Left cardiac atrium (tissue), 4 donors: ENCODE measurements around the gene SOX1. TPM values are rescaled to one million over a fixed set of nuclear protein-coding genes. Genes with fewer than 3 reads are reported as not detected.

Experiments used
- ATAC-seq, 2 donors: fragments of 200-7000 bp; cut with Tn5 transposase; one replicate each; pipeline ENCODE4 v1.9.1; 2020; ENCODE audit warnings: mild to moderate bottlenecking in 2 of 2, moderate library complexity in 2 of 2
- DNase-seq: peaks from one replicate; pipeline ENCODE4 v3.0.0-alpha.2; 2020
- intact Hi-C, 2 donors: fragments of 100-400 bp; cut with DNase I; formaldehyde crosslinking; loops; one replicate each; pipeline versions ENCODE4 v1.14.1 to v1.15.1; 2022 to 2023
- long read RNA-seq: library from polyadenylated mRNA; unstranded; transcript quantifications from one replicate; pipeline ENCODE4 v2.0.0, GENCODE V29; 2021
- total RNA-seq, 2 donors: library from RNA; stranded (reverse); fragmentation: NEBNext Ultra II Directional; extraction: Animal tissue kit (Norgen Biotek cat#: 25700); gene quantifications; one replicate each; pipeline ENCODE4 v1.2.1, GENCODE V29; 2021
- donor health status: DM: no; HTN: yes; CAD: no.
- donor health status: DM: no; HTN: yes; CAD: no; lungs with severe emphysema.
- donor health status: DM: yes; HTN: yes; CAD: no.
- donor health status: Dilated cardiomyopathy.

The SOX1 gene
- not detected for total RNA-seq
- long read RNA-seq: 0 reads

DNA sequence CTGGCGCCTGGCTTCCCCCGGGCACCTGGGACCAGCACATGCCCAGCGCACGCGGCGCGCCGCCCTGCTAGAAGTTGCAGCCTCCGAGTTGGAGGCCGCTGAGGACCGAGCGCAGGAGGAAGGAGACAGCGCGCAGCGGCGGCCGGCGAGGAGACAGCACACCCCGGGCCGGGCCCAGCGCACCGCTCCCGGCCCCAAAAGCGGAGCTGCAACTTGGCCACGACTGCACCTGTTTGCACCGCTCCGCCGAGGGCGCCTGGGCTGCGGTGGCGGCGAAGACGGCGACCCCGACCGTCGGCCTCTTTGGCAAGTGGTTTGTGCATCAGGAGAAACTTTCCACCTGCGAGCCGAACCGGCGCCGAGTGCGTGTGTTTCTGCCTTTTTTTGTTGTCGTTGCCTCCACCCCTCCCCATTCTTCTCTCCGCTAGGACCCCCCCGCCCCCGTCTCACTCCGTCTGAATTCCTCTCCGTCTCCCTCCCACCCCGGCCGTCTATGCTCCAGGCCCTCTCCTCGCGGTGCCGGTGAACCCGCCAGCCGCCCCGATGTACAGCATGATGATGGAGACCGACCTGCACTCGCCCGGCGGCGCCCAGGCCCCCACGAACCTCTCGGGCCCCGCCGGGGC, at the start of gene SOX1:
SOX1 (plus strand) TSS at position 34 of the 626 bp plus-strand sequence; CDS start at position 544, 510 bp downstream.
- intact Hi-C loops: no loop called here
- no peak for ATAC-seq
- DNase-seq: no peak

- ATAC-seq (no peak), DNase-seq (no peak)
- intact Hi-C loops: no loop called here
Observed at GRCh38 chr13:112024577-112024976, 42.4 kb upstream of the SOX1 start.

DNA sequence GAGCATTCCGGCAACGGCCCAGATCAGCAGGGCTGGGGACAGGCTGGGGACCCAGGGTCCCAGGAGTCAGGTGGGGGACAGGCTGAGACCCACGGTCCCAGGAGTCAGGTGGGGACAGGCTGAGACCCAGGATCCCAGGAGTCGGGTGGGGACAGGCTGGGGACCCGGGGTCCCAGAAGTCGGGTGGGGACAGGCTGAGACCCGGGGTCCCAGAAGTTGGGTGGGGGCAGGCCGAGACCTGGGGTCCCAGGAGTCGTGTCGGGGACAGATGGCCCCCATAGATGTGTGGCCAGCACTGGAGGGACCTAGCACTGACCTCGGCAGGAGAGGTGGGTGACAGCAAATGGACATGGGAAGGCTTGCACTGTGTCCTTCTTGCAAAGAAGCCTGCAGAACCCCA, 39.7 kb upstream of the SOX1 start:
- intact Hi-C loops: no loop called here
- no peak for DNase-seq
- no peak for ATAC-seq

DNA sequence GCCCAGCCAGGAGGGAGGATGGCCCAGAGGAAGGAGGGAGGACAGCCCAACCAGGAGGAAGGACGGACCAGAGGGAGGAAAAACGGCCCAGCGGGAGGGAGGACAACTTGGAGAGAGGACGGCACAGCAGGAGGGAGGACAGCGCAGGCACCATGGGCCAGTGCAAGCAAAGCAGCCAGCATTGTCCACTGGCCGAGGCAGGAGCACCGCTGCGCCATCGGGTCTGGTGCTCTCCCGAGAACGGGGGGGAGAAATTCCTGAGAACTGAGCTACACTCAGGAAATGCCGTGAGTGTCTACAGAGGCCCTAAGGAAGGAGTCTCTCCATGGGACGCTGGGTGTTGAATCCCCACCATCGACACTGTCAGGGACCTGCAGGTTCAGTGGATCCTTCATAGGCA, 38.5 kb upstream of the SOX1 start:
- intact Hi-C loops: no loop called here
- DNase-seq (no peak), ATAC-seq (no peak)

GRCh38 chr13:112029143-112029542, 37.8 kb upstream of the SOX1 start:
- DNase-seq (no peak), ATAC-seq (no peak)
- intact Hi-C loops: no loop called here

- DNase-seq (peak; percentile 40), ATAC-seq (peak; percentile 15 to 76)
- intact Hi-C loops: no loop called here
Observed at GRCh38 chr13:112032186-112032993, 34.6 kb upstream of the SOX1 start.

- intact Hi-C loops: no loop called here
- ATAC-seq (peak in 1 of 2 donors; percentile 47), DNase-seq (no peak)
Observed at GRCh38 chr13:112034231-112034630, 32.7 kb upstream of the SOX1 start.

- intact Hi-C loops: no loop called here
- ATAC-seq: no peak
- DNase-seq: no peak
Observed at GRCh38 chr13:112034846-112035245, 32.1 kb upstream of the SOX1 start.

DNA sequence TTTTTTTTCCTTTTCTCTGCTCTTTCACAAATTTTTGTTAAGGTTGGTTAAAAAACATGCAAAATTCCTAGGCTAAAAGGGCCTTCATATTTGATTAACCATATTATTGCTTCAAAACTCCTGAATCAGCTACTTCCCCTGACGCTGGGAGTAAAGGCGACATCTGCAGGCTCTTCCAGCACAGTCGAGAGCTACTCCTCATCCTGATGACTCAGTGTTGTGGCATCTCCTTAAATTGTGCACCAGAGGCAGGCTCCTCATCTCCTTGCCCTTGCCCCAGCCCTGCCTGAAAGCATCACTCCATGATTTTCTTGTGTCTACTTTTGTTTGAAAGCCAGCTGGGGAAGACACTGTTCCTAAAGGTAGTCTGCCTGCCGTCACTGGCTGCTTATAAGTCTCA, 24.5 kb upstream of the SOX1 start:
- intact Hi-C loops: no loop called here
- ATAC-seq: no peak

GRCh38 chr13:112052213-112052612, 14.7 kb upstream of the SOX1 start:
- no peak for ATAC-seq
- no peak for DNase-seq
- intact Hi-C loops: no loop called here

More for the DNA sequence above, 24.5 kb upstream of the SOX1 start:
- DNase-seq: no peak

- no peak for DNase-seq
- intact Hi-C loops: no loop called here
- ATAC-seq: no peak
Observed at GRCh38 chr13:112053167-112053743, 13.7 kb upstream of the SOX1 start.

GRCh38 chr13:112053744-112054615, 13.0 kb upstream of the SOX1 start:
- intact Hi-C loops: no loop called here
- DNase-seq (no peak), ATAC-seq (no peak)

GRCh38 chr13:112054616-112055015, 12.3 kb upstream of the SOX1 start:
- DNase-seq (no peak), ATAC-seq (no peak)
- intact Hi-C loops: no loop called here

DNA sequence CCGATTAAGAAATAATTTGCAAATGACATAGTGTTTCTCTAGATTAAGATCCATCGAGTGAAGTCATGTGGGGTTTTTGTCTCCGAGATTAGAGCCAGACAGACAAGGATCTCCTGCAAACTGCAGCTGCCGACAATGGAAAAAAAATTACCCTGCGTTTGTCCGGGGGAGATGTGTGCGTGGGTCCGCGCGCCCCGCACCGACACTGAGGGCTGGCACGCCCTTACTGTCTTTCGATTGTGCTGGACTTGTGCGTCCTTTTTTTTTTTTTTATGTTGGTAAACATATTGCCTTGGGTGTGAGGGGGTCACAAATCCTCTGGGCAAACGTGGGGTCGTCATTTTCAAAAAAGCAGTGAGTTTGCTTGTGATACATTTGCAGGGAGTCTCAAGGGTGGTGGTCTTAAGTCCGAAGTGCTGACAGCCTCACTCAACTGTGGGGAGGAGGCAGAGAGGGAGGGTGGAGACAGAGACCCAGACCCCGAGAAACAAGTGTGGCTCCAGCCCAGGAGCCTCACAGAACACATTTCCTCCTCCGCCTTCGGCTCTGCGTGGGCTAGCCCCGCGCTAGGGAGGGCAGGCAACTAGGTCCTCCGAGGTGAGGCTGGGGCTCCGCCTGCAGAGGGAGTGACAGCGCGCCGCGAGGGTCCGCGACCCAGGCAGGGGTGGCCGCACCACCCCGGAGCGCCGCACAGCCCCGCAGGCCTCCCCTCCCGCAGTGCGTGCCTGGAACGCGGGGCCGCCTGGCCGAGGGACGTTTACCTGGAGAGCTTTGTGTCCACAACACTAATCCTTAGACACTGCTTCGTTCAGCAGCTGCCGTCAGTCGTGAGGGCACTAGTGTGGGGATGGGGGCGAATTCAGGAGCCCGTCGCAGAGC, 11.7 kb upstream of the SOX1 start:
- no peak for ATAC-seq
- intact Hi-C loops: no loop called here
- no peak for DNase-seq

DNA sequence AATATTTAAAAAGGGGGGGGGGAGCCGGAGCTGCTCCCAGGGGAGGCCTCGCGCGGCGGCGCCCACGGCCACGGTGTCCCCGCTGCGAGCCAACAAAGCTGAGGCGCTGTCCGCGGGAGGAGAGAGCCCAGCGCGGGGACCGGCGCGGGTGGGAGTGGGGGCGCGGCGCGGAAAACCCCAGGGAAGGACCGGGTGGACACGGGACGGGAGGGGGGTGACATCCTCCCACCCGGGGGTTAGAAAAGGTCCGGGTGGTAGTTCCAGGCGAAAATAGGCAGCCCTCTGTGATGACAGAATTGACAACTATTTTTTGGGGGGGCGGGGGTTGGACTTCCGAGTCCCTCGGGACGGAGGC, 11.1 kb upstream of the SOX1 start:
- DNase-seq (no peak), ATAC-seq (no peak)
- intact Hi-C loops: no loop called here

- intact Hi-C loops: no loop called here
- DNase-seq: no peak
- ATAC-seq: no peak
Observed at GRCh38 chr13:112056284-112056727, 10.6 kb upstream of the SOX1 start.

DNA sequence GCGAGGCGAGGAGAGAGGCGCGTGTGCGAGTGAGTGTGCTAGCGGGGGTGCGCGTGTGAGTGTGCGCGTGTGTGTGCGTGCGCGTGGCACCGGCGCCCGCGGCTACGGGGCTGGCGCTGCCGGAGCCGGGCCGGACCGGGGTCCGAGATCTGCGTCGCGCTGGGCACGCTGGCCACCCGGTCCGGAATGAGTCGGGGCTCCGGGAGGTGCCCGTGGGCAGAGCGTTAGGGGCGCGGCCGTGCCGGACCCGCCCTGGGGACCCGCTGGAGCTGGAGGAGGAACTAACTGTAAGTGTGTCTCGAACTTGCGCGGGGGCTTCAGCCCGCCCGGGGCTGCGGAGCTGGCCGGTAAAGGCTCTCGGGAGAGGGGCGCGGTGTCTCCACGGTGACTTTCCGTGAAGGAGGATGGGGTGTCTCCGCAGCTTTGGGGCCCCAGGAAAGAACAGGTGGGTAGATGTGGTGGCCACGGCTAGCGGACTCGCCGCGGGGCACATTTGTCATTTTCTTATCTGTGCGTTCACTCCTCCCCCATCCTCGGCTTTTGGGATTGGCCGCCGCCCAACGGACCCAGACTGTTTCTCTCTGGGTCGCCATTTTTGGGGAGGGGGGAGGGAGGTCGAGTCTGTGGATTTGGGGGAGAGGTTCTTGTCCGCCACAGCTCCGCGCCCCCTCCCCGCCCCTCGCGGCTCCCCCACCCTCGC, 10.1 kb upstream of the SOX1 start:
- no peak for ATAC-seq
- intact Hi-C loops: no loop called here
- DNase-seq: no peak

GRCh38 chr13:112057439-112057735, 9.6 kb upstream of the SOX1 start:
- intact Hi-C loops: no loop called here

More at GRCh38 chr13:112057439-112057735, 9.6 kb upstream of the SOX1 start:
- DNase-seq (no peak), ATAC-seq (no peak)
